Gastroesophageal sphincter (tissue), 4 donors: ENCODE measurements around the gene TARDBP. TPM values are rescaled to one million over a fixed set of nuclear protein-coding genes. Genes with fewer than 3 reads are reported as not detected.

Experiments
- ATAC-seq: fragments of 150-250 bp; one replicate; pipeline ENCODE4 v1.9.1; 2016; ENCODE audit warnings: mild to moderate bottlenecking, moderate library complexity
- H3K27ac ChIP-seq, 4 donors: fragments of 200-600 bp; sonication (generic) in 3 of 4; 1 replicate in 3 of 4; 2 replicates in 1 of 4; pipeline ENCODE4 v1.5.1; 2016 to 2019
- H3K27me3 ChIP-seq: fragments of 200-600 bp; sonication (generic); one replicate; pipeline ENCODE4 v1.5.1; 2019
- H3K36me3 ChIP-seq, 2 donors: fragments of 200-600 bp; sonication (generic); one replicate each; pipeline ENCODE4 v1.5.1; 2019; ENCODE audit warnings: control low read depth in 1 of 2
- H3K4me1 ChIP-seq, 3 donors: fragments of 200-600 bp; sonication (generic); 1 replicate in 2 of 3; 2 replicates in 1 of 3; pipeline ENCODE4 v1.5.1; 2016 to 2019; ENCODE audit warnings: control low read depth in 2 of 3
- H3K4me3 ChIP-seq, 2 donors: fragments of 200-600 bp; sonication (generic); one replicate each; pipeline ENCODE4 v1.5.1; 2019; ENCODE audit warnings: mild to moderate bottlenecking in 1 of 2, moderate library complexity in 1 of 2
- H3K9me3 ChIP-seq, 3 donors: fragments of 200-600 bp; sonication (generic); one replicate each; pipeline ENCODE4 v1.5.1; 2017 to 2019; ENCODE audit warnings: control low read depth in 2 of 3
- EP300 ChIP-seq: sonication (generic); formaldehyde crosslinking; IDR thresholded peaks from one replicate; pipeline ENCODE4 v1.6.1; 2017; ENCODE audit warnings: antibody characterized with exemption, mild to moderate bottlenecking
- POLR2A ChIP-seq, 2 donors: fragments of 450-650 bp; IDR thresholded peaks; one replicate each; pipeline ENCODE4 v1.6.1; 2017; ENCODE audit warnings: antibody characterized with exemption in 2 of 2, mild to moderate bottlenecking in 2 of 2, moderate library complexity in 1 of 2
- POLR2AphosphoS5 ChIP-seq: sonication (generic); formaldehyde crosslinking; IDR thresholded peaks from one replicate; pipeline ENCODE4 v1.6.1; 2017; ENCODE audit warnings: antibody characterized with exemption
- WGBS, 2 donors: methylation state at CpG; one replicate each; pipeline ENCODE4 v1.1.5; 2018; ENCODE audit warnings: low coverage in 1 of 2; 5-methylcytosine and 5-hydroxymethylcytosine counted together
- total RNA-seq, 4 donors: library from RNA; depleted of rRNA; stranded (reverse); fragments of >200 nt; gene quantifications; one replicate each; pipeline ENCODE4 v1.1.0, GENCODE V29; 2016
- TF ChIP-seq, protein P1 (sequence below), 4 experiments: fragments of 200-600 bp in 2 of 4; fragments of 450-650 bp in 2 of 4; sonication (generic) in 1 of 4; IDR thresholded peaks; one replicate each; pipeline ENCODE4 v1.5.1; 2017 to 2019; ENCODE audit warnings: antibody characterized with exemption in 4 of 4, mild to moderate bottlenecking in 2 of 4, moderate library complexity in 2 of 4

Gene TARDBP
- total RNA-seq, 4 donors from 2014 or later: 60.3 to 170 (median 112) TPM

DNA sequence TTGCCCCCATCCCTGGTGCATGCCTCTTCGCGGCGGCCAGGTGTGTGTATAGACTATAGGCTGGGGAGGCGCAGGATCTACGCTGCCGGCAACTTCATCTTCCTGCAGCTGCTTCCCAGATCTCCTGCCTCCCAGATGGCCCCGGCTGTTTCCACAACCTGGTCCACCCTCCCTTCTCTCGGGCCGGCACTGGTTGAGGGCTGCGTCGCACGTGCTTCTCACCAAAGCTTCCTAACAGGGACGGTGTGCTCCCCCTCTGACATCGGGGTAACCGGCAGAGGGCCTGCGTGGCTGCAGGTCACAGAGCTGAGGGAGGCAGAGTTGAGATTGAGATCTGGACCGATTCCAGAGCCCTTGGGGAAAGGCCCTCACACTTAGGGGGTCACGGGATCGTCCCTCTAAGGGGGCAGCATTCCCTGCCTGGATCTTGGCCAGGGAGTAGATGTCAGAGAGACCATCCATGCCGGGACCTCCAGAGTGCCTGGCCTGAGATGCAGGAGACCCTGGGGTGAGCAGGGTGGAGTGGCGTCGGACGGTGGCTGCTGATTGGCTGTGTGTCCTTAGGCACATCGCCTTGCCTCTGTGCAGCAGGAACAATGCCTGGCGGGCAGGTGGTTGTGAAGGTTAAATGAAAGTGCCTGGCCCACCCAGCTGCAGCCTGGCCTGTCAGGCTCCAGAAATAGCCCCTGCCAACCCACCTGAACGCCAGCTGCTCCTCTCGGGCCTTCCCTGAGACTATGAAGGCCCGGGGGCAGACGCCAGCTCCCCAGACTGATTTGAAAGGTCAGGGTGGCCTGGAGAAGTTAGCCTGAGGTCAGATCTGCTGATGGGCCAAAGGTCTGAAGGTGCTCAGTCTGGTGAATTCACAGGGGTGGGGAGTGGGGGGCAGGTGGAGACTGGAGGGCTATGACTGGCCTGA, 40.6 kb downstream of the TARDBP start:
- Histone ChIP-seq H3K4me1 (peaks cover 0 to 11% (median 0%) of the 10 kb centered on the region in 3 donors), H3K4me3 (no peak overlapping the region), H3K27me3 (peaks cover 24% of the 10 kb centered on the region), H3K9me3 (no peaks in the 10 kb centered on the region), H3K27ac (no peak overlapping the region), H3K36me3 (peaks cover 0 to 42% of the 10 kb centered on the region in 2 donors)
- TF ChIP-seq, protein P1, sequence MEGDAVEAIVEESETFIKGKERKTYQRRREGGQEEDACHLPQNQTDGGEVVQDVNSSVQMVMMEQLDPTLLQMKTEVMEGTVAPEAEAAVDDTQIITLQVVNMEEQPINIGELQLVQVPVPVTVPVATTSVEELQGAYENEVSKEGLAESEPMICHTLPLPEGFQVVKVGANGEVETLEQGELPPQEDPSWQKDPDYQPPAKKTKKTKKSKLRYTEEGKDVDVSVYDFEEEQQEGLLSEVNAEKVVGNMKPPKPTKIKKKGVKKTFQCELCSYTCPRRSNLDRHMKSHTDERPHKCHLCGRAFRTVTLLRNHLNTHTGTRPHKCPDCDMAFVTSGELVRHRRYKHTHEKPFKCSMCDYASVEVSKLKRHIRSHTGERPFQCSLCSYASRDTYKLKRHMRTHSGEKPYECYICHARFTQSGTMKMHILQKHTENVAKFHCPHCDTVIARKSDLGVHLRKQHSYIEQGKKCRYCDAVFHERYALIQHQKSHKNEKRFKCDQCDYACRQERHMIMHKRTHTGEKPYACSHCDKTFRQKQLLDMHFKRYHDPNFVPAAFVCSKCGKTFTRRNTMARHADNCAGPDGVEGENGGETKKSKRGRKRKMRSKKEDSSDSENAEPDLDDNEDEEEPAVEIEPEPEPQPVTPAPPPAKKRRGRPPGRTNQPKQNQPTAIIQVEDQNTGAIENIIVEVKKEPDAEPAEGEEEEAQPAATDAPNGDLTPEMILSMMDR (IDR thresholded peaks at IDR 0.05): no peak
- TF ChIP-seq POLR2AphosphoS5: peak; percentile 12
- no peak for TF ChIP-seq EP300
- WGBS, 2 donors: 50% methylated on average over 2 of the region's 29 CpGs; no CpG with 5 or more reads in 1 of the 2 donors
- ATAC-seq: peak; percentile 13

DNA sequence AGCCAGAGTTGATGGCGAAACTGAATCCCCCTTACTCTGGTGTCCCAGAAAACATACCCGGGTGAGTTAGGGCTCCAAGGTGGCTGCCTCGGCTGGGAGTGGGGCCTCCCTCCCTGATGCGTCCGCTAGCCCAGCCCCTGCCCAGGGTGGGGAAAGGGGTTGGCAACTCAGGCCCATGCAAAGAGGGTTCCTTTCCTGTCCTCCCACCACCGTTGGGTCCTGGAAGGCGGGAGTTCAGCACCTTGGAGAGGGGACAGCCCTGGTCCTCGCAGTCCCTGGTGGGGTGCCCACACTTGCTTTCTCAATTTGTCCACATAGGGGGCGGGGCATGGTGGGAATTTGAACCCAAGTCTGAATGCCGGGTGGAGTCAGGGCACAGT, 41.3 kb downstream of the TARDBP start:
- Histone ChIP-seq H3K4me3 (no peak overlapping the region), H3K27ac (no peak overlapping the region), H3K36me3 (peaks cover 0 to 43% of the 10 kb centered on the region in 2 donors), H3K27me3 (peaks cover 20% of the 10 kb centered on the region), H3K9me3 (no peaks in the 10 kb centered on the region), H3K4me1 (peaks cover 0 to 18% (median 3%) of the 10 kb centered on the region in 3 donors)
- no CpG with 5 or more reads among the region's 10 CpGs for WGBS, 2 donors
- TF ChIP-seq, protein P1 (IDR thresholded peaks at IDR 0.05): no peak
- TF ChIP-seq EP300 (no peak), POLR2AphosphoS5 (no peak), POLR2A (IDR thresholded peaks at IDR 0.05) (no peak)
- no peak for ATAC-seq

- WGBS, 2 donors: no CpG with 5 or more reads among the region's 7 CpGs
- ATAC-seq: no peak
- TF ChIP-seq POLR2AphosphoS5: no peak
- TF ChIP-seq POLR2A (IDR thresholded peaks at IDR 0.05): no peak
- TF ChIP-seq EP300: no peak
- TF ChIP-seq, protein P1 (IDR thresholded peaks at IDR 0.05): no peak
- Histone ChIP-seq H3K4me1 (peaks cover 0 to 22% (median 8%) of the 10 kb centered on the region in 3 donors), H3K9me3 (no peaks in the 10 kb centered on the region), H3K36me3 (peaks cover 0 to 43% of the 10 kb centered on the region in 2 donors), H3K4me3 (no peak overlapping the region), H3K27me3 (peaks cover 20% of the 10 kb centered on the region), H3K27ac (no peak overlapping the region)
Measured at GRCh38 chr1:11054181-11054580, 41.7 kb downstream of the TARDBP start.

- WGBS, 2 donors: 46 to 67% methylated on average over 3 of the region's 22 CpGs
- Histone ChIP-seq H3K27ac (no peak overlapping the region), H3K9me3 (no peaks in the 10 kb centered on the region), H3K4me3 (no peak overlapping the region), H3K36me3 (peaks cover 0 to 43% of the 10 kb centered on the region in 2 donors), H3K27me3 (peaks cover 20% of the 10 kb centered on the region), H3K4me1 (peaks cover 0 to 27% (median 8%) of the 10 kb centered on the region in 3 donors)
- no peak for ATAC-seq
- no peak for TF ChIP-seq POLR2AphosphoS5
Measured at GRCh38 chr1:11054666-11055065, 42.2 kb downstream of the TARDBP start.

GRCh38 chr1:11055676-11056075, 43.2 kb downstream of the TARDBP start:
- peaks cover 0 to 43% of the 10 kb centered on the region in 2 donors for H3K36me3 ChIP-seq
- H3K27ac ChIP-seq: no peak overlapping the region
- 100% methylated on average over 1 of the region's 12 CpGs; no CpG with 5 or more reads in 1 of the 2 donors for WGBS, 2 donors
- peaks cover 0 to 30% (median 10%) of the 10 kb centered on the region in 3 donors for H3K4me1 ChIP-seq
- H3K4me3 ChIP-seq: no peak overlapping the region
- ATAC-seq: no peak
- no peaks in the 10 kb centered on the region for H3K9me3 ChIP-seq
- TF ChIP-seq, protein P1 (IDR thresholded peaks at IDR 0.05): no peak
- TF ChIP-seq POLR2AphosphoS5 (no peak), EP300 (no peak), POLR2A (IDR thresholded peaks at IDR 0.05) (no peak)
- H3K27me3 ChIP-seq: peaks cover 17% of the 10 kb centered on the region
